ENCODE data around the gene TBC1D8.

TBC1D8 gene

GRCh38 chr2:100959225-100959880 lies 191.8 kb downstream of the TBC1D8 start:
- DNase-seq (ENCODE audit: low read depth in 1 of 2, low spot score in 1 of 2) = no peak

GRCh38 chr2:100957996-100958653 lies 193.1 kb downstream of the TBC1D8 start:
- no peak for DNase-seq (ENCODE audit: low read depth in 1 of 2, low spot score in 1 of 2)
